Epithelial cell of prostate (primary cell): Measurements from ENCODE around the gene ZNF626.
"Not testable (repeated sequence)": the region's sequence is repeated elsewhere in the genome, so short reads cannot be mapped to it uniquely, and the experiment has no call there.

Experiments used
- DNase-seq: peaks from one replicate; pipeline ENCODE4 v3.0.0-alpha.2; 2011; ENCODE audit warnings: low read depth, low spot score
- H3K27ac ChIP-seq: fragments of 450-650 bp; 2 replicates; pipeline ENCODE4 v1.5.1; 2017; ENCODE audit warnings: mild to moderate bottlenecking

The ZNF626 gene

DNA sequence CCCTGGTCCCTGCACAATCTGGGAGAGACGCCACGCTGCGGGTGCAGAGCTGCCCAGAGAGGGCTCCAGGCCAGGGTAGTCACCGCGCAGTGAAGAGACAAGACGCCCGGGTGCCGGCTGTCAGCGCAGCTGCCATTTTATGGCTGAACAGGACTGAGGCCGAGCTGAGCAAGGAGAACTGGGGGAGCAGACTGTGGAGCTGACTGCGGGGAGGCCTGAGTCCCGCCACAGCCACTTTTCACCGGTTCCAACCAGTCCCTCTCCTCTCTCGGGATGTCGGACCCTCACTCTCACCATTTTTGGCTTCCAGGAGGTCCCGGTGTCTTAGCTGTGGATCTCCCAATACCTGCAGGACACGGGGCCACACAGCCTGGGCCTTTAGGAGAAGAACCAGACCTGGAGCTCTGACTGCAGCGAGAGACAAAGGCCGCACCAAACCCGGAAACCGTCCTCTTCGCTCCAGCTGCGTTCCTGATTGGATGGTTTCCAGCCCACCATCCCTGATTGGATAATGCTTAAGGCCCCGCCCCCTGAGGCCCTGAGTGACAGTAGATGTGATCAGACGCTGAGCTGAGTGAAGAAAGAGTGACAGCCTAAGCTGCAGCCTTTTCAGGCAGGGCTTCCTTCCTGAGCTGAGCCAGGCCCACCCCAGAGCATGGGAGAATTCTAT is at the start of gene ZNF626:
Gene ZNF626, minus strand, starts transcription at position 422 of the 670 bp plus-strand sequence. Its CDS starts 125 bp downstream, at position 297.
- DNase-seq, result peak; percentile 81
- H3K27ac ChIP-seq, result peak within 1 kb of the TSS; percentile 85

DNA sequence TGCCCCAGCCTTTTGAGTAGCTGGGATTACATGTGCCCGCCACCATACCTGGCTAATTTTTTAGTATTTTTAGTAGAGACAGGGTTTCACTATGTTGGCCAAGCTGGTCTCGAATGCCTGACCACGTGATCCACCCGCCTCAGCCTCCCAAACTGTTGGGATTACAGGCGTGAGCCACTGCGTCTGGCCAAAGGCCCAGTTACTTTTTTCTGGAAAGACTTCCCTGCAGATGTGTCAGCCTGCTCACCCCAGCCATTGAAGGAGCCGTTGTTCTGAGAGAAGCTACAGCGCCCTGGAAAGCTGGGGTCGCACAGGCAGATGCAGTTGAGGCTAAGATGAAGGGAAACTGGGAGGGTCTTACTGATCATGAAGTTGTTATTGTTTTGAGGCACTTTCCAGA is 7.9 kb upstream of the ZNF626 start:
- no peak overlapping the region for H3K27ac ChIP-seq
- DNase-seq, result no peak

DNA sequence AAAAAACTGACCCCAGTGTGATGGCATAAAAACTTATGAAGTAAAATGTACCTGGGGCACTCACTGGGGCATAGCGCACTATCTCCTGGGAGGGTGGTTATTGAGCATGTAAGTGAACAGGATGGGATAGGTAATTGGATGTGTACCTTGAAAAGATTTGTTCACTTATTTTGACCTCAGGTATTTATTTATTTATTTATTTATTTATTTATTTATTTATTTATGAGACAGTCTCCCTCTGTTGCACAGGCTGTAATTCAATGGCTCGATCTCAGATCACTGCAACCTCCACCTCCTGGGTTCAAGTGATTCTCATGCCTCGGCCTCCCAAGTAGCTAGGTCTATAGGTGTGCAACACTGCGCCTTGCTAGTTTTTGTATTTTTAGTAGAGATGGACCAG is 5.9 kb upstream of the ZNF626 start:
- no peak overlapping the region for H3K27ac ChIP-seq
- no peak for DNase-seq

DNA sequence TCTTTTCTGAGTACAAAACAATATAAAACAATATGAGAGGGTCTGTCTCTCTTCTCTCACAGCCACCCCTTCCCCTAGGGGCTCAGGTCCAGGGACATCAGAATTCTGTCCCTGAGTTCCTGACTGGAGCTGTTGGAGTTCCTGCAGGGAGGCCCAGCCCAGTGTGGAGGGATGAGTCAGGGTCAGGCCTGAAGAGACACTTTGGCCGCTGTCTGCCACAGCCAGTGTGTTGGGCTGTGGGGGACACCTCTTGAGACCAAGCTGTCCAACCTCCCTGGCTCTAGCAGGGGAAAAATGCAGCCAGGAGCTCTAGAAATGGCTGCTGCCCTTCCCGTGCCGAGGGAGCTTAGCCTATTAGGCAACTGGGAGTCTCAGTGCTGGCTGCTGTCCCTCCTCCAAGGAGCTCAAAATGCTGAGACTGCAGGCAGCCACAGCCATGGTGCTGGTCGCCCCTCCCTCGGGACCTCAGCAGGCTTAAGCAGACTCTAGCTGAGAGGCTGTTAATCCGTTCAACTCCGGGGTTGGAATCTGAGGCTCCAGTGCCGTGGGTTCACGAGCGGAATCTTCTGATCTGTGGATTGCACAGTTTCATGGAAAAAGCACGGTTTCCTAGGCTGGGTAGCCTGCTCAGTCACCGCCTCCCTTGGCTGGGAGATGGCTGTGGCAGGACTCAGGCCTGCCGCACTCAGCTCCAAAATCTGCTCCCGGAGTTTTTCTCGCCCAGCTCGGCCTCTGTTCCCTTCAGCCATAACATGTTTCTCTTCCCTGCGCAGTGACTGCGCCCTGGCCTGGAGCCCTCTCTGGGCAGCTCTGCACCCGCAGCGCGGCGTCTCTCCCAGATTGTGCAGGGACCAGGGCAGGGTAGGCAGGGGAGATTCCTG is 3.8 kb upstream of the ZNF626 start:
- no peak overlapping the region for H3K27ac ChIP-seq
- DNase-seq, result no peak

DNA sequence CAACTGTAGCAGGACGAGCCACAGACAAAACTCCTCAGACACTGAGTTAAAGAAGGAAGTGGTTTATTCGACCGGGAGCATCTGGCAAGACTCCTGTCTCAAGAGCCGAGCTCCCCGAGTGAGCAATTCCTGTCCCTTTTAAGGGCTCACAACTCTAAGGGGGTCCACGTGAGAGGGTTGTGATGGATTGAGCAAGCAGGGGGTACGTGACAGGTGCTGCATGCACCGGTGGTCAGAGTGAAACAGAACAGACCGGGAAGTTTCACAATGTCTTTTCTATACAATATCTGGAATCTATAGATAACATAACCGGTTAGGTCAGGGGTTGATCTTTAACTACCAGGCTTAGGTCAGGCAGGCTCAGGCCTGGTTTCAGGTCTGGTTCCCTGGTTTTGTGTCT is 3.1 kb upstream of the ZNF626 start:
- not testable (repeated sequence) for DNase-seq, H3K27ac ChIP-seq

DNA sequence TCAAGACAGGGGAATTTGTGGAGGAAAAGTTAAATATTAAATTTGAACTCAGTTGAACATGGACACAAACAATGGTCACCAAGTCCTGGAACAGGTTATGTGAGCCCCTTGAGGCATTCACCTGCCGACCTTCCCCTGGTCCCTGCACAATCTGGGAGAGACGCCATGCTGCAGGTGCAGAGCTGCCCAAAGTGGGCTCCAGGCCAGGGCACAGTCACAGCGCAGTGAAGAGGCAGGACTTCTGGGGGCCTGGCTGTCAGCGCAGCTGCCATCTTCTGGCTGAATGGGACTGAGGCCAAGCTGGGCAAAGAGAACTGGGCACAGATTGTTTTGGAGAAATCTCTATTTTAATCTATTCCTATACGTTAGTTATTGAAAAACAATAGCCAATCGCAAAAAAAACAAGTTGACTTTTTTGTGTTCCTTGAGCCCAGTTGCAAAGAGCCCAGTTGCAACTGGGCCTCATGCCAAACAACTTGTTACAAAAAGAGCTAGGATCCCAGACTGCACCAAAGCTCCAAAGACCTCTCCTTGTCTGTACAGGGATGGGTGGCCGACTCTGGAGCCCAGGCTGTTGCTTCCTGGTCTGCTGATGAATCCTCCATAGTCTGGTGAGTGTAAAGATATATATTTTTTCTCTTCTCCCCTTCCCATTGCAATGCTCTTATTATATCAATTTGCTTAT is 1.2 kb upstream of the ZNF626 start:
- no peak overlapping the region for H3K27ac ChIP-seq
- no peak for DNase-seq

DNA sequence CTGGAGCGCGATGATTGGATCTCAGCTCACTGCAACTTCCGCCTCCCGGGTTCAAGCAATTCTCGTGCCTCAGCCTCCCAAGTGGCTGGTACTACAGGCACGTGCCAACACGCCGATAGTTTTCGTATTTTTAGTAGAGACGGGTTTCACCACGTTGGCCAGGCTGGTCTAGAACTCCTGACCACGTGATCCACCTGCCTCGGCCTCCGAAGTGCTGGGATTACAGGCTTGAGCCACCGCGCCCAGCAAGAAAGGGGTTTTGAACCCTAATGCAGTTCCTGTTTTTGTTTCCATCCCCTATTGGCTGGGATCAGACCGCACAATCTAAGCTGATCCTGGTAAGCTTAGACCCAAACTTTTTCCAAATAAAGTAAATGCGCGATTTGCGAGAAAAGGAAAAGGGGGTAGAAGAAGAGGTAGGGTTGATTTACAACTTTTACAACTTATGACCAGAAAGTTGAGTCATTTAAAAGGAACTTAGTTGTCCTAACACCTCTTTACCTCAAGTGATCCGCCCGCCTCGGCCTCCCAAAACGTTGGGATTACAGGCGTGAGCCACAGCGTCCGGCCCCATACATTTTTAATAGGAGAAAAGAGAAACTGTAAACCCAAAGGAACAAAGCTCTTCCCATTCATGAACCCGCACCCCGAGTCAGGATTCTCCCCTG is 764 bp downstream of the ZNF626 start:
- no peak for DNase-seq
- peak overlapping the region; percentile 85 for H3K27ac ChIP-seq

DNA sequence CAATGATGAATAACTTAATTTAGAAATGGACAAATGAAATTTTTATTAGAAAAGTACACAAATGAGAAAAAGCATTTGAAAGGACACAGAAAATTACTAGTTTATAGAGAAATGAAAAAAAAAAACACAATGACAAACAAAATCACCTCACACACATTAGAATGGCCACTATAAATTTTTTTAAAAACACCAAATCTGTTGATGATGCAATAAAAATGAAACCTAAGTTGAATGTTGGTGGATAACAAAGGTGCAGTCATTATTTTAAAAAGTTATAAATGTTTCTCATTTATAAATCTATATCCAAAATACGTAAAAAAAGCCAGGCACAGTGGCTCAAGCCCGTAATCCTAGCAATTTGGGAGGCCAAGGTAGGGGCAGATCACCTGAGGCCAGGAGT is 20.8 kb downstream of the ZNF626 start:
- H3K27ac ChIP-seq, result no peak overlapping the region
- DNase-seq, result no peak

DNA sequence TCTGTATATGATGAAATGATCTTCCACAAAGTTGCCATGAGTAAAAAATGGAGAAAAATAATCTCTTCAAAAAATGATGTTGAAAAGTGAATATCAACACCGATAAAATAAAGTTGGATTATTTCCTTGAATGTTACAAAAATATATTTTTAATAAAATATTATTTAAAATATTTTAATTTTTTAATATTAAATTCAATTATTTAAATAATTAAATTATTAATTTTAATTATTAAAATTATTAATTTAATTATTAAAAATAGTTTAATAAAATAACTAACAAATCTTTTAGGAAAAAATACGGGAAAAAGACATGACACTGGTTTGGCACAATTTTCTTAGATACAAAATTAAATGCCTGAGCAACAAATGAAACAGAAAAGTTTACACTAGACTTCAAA is 21.3 kb downstream of the ZNF626 start:
- DNase-seq, result no peak

DNA sequence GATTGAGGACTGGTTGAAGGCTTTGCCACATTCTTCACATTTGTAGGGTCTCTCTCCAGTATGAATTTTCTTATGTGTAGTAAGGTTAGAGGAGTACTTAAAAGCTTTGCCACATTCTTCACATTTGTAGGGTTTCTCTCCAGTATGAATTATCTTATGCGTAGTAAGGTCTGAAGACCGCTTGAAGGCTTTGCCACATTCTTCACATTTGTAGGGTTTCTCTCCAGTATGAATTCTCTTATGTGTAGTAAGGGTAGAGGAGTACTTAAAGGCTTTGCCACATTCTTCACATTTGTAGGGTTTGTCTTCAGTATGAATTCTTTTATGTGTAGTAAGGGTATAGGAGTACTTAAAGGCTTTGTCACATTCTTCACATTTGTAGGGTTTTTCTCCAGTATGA is 36.8 kb downstream of the ZNF626 start:
- not testable (repeated sequence) for H3K27ac ChIP-seq, DNase-seq

More for the DNA sequence above, 21.3 kb downstream of the ZNF626 start:
- H3K27ac ChIP-seq, result no peak overlapping the region

DNA sequence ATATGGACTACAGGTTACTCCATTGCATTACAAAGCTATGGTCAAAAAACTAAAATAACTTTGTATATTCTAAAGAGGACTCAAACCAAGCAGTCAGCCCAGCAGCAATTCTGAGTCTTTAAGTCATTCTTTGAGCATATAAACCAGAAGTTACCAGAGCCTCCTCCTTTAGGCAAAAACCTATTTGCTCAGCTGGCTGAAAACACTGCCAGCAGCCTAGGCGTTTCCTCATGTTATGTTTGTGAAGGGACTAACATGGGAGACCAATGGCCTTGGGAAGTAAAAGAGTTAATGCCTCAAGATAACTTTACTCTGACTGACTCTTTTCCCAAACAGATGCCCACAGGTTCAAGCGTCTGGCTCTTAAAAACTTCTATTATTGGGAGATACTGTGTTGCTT is 45.3 kb downstream of the ZNF626 start:
- DNase-seq, result no peak

DNA sequence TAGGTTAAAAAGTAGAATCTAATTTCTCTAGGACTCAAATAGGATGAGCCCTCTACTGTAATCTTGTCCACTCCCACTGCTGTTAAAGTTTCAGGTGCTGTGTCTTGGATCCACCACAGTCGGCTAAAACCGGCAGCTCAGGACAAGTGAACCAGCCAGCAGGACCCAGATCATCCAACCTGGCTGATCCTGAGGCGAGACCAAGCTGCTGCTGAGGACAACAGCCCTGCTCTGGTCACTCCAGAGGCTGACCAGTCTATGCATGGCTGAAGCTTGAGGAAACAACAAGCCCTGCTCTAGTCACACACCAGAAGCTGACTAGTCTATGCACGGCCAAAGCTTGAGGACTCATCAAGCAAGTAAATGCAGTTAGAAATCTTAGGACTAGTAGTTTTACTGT is 46.4 kb downstream of the ZNF626 start:
- H3K27ac ChIP-seq, DNase-seq: not testable (repeated sequence)

More for the DNA sequence above, 45.3 kb downstream of the ZNF626 start:
- H3K27ac ChIP-seq, result no peak overlapping the region

DNA sequence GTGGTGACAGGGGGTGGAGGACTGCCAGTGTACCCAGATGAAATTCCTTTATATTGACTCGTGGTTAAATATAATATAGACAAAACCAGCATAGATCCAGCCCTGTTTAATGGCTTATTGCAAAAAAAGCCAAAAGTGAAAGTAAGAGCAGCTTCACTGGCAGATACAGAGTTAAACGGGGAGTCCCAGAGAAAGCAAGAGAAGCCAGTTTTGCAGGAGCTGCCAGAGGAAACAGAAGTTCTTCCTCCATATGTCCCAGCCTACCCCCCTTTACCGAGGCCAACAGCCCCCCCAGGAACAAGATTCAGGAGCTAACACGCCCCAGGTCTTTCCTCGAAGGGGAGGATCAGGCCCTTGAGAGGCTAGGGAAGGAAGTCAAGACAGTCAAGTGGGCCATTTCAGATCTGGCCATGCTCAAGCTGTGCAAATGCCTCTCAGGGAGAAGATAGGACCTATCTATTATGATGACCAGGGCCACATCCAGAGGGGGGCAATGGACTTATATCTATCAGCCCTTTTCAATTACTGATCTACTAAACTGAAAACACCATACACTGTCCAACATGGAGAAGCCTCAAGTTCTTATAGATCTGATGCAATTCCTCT is 48.6 kb downstream of the ZNF626 start:
- no peak overlapping the region for H3K27ac ChIP-seq
- DNase-seq, result no peak

DNA sequence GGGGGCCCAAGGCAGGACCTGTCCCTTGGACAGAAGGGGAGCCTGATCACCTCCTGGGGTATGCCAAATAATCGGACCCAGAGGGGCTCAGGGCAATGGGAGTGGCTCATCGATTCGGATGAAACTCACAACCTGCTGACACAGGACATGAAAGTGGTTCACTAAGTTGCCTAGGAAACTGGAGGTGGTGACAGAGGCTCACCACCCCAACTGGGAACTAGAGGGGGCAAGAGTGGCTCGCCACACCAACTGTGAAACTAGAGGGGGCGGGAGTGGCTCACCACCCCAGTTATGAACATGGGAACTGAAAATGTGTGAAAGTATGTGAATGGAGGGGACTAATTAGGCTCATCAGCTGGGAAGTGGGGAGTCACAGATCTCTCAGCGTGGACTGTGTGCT is 49.5 kb downstream of the ZNF626 start:
- no peak overlapping the region for H3K27ac ChIP-seq
- no peak for DNase-seq

DNA sequence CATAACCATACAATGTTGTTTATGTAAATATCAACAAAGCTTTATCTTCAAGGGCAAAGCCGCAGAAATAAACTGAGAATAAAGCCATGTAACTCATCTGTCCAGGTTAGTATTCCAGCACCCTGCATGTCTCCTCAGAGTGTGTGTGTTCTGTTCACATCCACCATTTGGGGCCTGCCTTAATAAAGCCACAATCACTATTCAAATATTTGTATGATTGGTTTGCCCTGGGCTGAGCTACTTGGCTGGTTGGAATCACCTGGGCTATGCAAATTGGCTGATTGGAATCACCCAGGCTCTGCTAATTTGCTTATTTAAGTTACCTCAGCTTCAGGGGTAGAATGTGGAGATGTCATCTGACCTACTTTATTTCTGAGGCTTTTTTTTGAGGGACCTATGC is 53.4 kb downstream of the ZNF626 start:
- DNase-seq, result no peak
- H3K27ac ChIP-seq, result no peak overlapping the region
